OCI-M2 (cell line): Measurements from ENCODE around the gene WIPF3.
"Not testable (repeated sequence)": the region's sequence is repeated elsewhere in the genome, so short reads cannot be mapped to it uniquely, and the experiment has no call there.

ENCODE experiments used
- DNase-seq: peaks from one replicate; lab custom pipeline; 2025; ENCODE audit not compliant: unreplicated experiment; lab: John Stamatoyannopoulos, UW

The WIPF3 gene

GRCh38 chr7:29946428-29947186 is 140.3 kb downstream of the WIPF3 start:
- no peak for DNase-seq

- no peak for DNase-seq
Measured at GRCh38 chr7:29948587-29948986, 142.3 kb downstream of the WIPF3 start.

GRCh38 chr7:29950480-29950879 is 144.2 kb downstream of the WIPF3 start:
- DNase-seq = no peak

GRCh38 chr7:29951206-29951605 is 144.9 kb downstream of the WIPF3 start:
- DNase-seq = no peak

GRCh38 chr7:29953726-29954347 is 147.5 kb downstream of the WIPF3 start:
- DNase-seq = no peak

GRCh38 chr7:29955075-29955792 is 148.9 kb downstream of the WIPF3 start:
- DNase-seq = no peak

GRCh38 chr7:29955799-29956486 is 149.6 kb downstream of the WIPF3 start:
- no peak for DNase-seq

GRCh38 chr7:29956487-29956836 is 150.2 kb downstream of the WIPF3 start:
- no peak for DNase-seq

GRCh38 chr7:29957521-29958310 is 151.4 kb downstream of the WIPF3 start:
- DNase-seq = no peak

GRCh38 chr7:29958667-29959358 is 152.5 kb downstream of the WIPF3 start:
- DNase-seq = no peak

- DNase-seq = not testable (repeated sequence)
Measured at GRCh38 chr7:29961611-29962010, 155.3 kb downstream of the WIPF3 start.

- DNase-seq = no peak
Measured at GRCh38 chr7:29962035-29962434, 155.7 kb downstream of the WIPF3 start.

- DNase-seq = no peak
Measured at GRCh38 chr7:29965030-29965429, 158.7 kb downstream of the WIPF3 start.
